ENCODE data around the gene MRPS11. TPM values are rescaled to one million over a fixed set of nuclear protein-coding genes. Genes with fewer than 3 reads are reported as not detected.
"Not testable (repeated sequence)": the region's sequence is repeated elsewhere in the genome, so short reads cannot be mapped to it uniquely, and the experiment has no call there.

The MRPS11 gene
- polyA plus RNA-seq, 1 donor from 2014 or later, result 57.5 TPM

DNA sequence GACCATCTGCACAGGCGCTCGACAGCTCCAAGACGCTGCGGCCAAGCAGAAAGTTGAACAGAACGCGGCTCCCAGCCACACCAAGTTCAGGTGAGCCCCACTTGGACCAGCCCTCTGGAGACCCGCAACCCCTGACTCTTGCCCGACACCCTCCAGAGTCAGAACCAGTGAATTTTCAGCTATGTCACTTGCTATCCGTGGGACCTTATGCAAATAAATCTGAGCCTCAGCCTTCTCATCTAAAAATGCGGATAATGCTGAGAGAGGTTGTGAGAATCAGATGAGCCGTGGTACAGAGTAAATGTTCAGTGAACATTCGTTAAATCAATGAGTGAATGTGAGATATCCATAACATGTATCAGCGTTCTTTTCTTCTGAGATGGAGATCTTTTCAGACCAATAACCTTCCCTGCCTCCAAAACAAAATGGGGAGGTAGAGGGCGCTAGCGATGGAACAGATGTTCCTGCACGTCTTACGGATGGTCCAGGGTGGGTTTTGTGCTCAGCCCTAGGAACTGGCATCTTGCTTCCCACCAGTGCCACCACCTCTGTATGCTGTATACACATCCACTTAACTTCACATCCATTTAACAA lies 524 bp downstream of the MRPS11 start:
- Histone ChIP-seq H4K20me1 (ENCODE audit: insufficient read depth) (no peaks in the 10 kb centered on the region), H3F3A (ENCODE audit: insufficient read depth, low read length, poor library complexity, severe bottlenecking) (no peaks in the 10 kb centered on the region), H2AFZ (ENCODE audit: low read depth, low read length) (peak overlapping the region; percentile 63), H3K9me2 (ENCODE audit: insufficient read depth, low read length) (no peaks in the 10 kb centered on the region), H3K4me2 (ENCODE audit: low read length) (peak overlapping the region; percentile 87), H3K36me3 (ENCODE audit: insufficient read depth, low read length) (no peaks in the 10 kb centered on the region), H3K9me3 (ENCODE audit: low read length) (no peaks in the 10 kb centered on the region), H3K27me3 (ENCODE audit: insufficient read depth, low read depth, low read length) (no peaks in the 10 kb centered on the region), H3K9ac (ENCODE audit: low read length) (peak overlapping the region; percentile 77), H3K79me2 (replicated peaks; ENCODE audit: insufficient read depth, low read length) (peaks cover 28% of the 10 kb centered on the region), H3K4me3 (ENCODE audit: low read length) (peak overlapping the region; percentile 84), H3K27ac (ENCODE audit: low read length) (peak overlapping the region; percentile 73)
- TF ChIP-seq SMC3 (conservative IDR thresholded peaks at IDR 0.05; ENCODE audit: poor library complexity), result no peak
- TF ChIP-seq POLR2AphosphoS5 (IDR thresholded peaks at IDR 0.05), result no peak
- TF ChIP-seq EZH2 (IDR thresholded peaks at IDR 0.05; ENCODE audit: borderline replicate concordance, insufficient read depth, low read length, poor library complexity, severe bottlenecking), result no peak
- peak; percentile 19 for TF ChIP-seq RAD21 (conservative IDR thresholded peaks at IDR 0.05)
- no peak for TF ChIP-seq EP300 (conservative IDR thresholded peaks at IDR 0.05; ENCODE audit: poor library complexity, severe bottlenecking)
- TF ChIP-seq, protein P1, sequence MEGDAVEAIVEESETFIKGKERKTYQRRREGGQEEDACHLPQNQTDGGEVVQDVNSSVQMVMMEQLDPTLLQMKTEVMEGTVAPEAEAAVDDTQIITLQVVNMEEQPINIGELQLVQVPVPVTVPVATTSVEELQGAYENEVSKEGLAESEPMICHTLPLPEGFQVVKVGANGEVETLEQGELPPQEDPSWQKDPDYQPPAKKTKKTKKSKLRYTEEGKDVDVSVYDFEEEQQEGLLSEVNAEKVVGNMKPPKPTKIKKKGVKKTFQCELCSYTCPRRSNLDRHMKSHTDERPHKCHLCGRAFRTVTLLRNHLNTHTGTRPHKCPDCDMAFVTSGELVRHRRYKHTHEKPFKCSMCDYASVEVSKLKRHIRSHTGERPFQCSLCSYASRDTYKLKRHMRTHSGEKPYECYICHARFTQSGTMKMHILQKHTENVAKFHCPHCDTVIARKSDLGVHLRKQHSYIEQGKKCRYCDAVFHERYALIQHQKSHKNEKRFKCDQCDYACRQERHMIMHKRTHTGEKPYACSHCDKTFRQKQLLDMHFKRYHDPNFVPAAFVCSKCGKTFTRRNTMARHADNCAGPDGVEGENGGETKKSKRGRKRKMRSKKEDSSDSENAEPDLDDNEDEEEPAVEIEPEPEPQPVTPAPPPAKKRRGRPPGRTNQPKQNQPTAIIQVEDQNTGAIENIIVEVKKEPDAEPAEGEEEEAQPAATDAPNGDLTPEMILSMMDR (IDR thresholded peaks at IDR 0.05; ENCODE audit: poor library complexity, severe bottlenecking), result peak; percentile 54
- TF ChIP-seq TAF1 (IDR thresholded peaks at IDR 0.05; ENCODE audit: low read depth), result no peak

DNA sequence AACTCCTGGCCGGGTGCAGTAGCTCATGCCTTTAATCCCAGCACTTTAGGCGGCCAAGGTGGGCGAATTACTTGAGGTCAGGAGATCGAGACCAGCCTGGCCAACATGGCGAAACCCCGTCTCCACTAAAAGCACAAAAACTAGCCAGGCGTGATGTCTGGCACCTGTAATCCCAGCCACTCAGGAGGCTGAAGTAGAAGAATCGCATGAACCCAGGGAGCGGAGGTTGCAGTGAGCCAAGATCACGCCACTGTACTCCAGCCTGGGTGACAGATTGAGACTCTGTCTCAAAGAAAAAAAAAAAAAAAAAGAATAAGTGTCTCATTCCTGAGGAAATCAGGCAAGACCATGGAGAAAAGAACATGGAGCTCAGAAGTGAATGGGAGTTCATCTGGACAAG lies 1.2 kb downstream of the MRPS11 start:
- not testable (repeated sequence) for H4K20me1 ChIP-seq (ENCODE audit: insufficient read depth); H3K9ac ChIP-seq (ENCODE audit: low read length); H3K9me3 ChIP-seq (ENCODE audit: low read length); H3K27ac ChIP-seq (ENCODE audit: low read length); H2AFZ ChIP-seq (ENCODE audit: low read depth, low read length); H3K27me3 ChIP-seq (ENCODE audit: insufficient read depth, low read depth, low read length); H3F3A ChIP-seq (ENCODE audit: insufficient read depth, low read length, poor library complexity, severe bottlenecking); H3K9me2 ChIP-seq (ENCODE audit: insufficient read depth, low read length); H3K36me3 ChIP-seq (ENCODE audit: insufficient read depth, low read length)
- Histone ChIP-seq H3K4me2 (ENCODE audit: low read length) (peak overlapping the region; percentile 87), H3K4me3 (ENCODE audit: low read length) (peak overlapping the region; percentile 84), H3K79me2 (replicated peaks; ENCODE audit: insufficient read depth, low read length) (peaks cover 28% of the 10 kb centered on the region)

DNA sequence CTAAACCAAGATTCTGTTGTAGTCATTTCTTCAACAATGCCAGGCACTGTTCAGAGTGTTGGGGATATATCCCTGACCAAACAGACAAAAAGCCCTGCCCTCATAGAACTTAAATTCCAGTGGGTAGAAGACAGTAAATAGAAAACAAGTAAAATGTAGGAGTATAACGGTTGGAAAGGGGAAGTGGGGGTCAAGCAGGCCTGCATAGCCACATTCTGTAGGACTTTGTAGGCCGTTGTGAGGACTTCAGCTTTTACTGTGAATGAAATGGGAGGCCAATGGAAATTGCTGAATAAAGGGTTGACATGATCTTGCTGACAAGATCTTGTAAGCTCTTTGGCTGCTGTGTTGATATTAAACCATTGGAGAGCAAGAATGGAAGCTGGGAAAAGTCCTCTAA lies 1.8 kb downstream of the MRPS11 start:
- Histone ChIP-seq H4K20me1 (ENCODE audit: insufficient read depth) (no peaks in the 10 kb centered on the region), H3K27ac (ENCODE audit: low read length) (no peak overlapping the region), H2AFZ (ENCODE audit: low read depth, low read length) (no peak overlapping the region), H3K27me3 (ENCODE audit: insufficient read depth, low read depth, low read length) (no peaks in the 10 kb centered on the region), H3K9ac (ENCODE audit: low read length) (no peak overlapping the region), H3K9me2 (ENCODE audit: insufficient read depth, low read length) (no peaks in the 10 kb centered on the region), H3K36me3 (ENCODE audit: insufficient read depth, low read length) (no peaks in the 10 kb centered on the region), H3K4me3 (ENCODE audit: low read length) (peak overlapping the region; percentile 84), H3K79me2 (replicated peaks; ENCODE audit: insufficient read depth, low read length) (peaks cover 28% of the 10 kb centered on the region), H3K9me3 (ENCODE audit: low read length) (no peaks in the 10 kb centered on the region), H3K4me2 (ENCODE audit: low read length) (no peak overlapping the region), H3F3A (ENCODE audit: insufficient read depth, low read length, poor library complexity, severe bottlenecking) (no peaks in the 10 kb centered on the region)
- TF ChIP-seq MXI1 (conservative IDR thresholded peaks at IDR 0.05; ENCODE audit: poor library complexity, severe bottlenecking) (no peak), TAF1 (IDR thresholded peaks at IDR 0.05; ENCODE audit: low read depth) (no peak), POLR2AphosphoS5 (IDR thresholded peaks at IDR 0.05) (no peak), RAD21 (conservative IDR thresholded peaks at IDR 0.05) (no peak), EP300 (conservative IDR thresholded peaks at IDR 0.05; ENCODE audit: poor library complexity, severe bottlenecking) (no peak), SMC3 (conservative IDR thresholded peaks at IDR 0.05; ENCODE audit: poor library complexity) (no peak), EZH2 (IDR thresholded peaks at IDR 0.05; ENCODE audit: borderline replicate concordance, insufficient read depth, low read length, poor library complexity, severe bottlenecking) (no peak)
- TF ChIP-seq, protein P2, sequence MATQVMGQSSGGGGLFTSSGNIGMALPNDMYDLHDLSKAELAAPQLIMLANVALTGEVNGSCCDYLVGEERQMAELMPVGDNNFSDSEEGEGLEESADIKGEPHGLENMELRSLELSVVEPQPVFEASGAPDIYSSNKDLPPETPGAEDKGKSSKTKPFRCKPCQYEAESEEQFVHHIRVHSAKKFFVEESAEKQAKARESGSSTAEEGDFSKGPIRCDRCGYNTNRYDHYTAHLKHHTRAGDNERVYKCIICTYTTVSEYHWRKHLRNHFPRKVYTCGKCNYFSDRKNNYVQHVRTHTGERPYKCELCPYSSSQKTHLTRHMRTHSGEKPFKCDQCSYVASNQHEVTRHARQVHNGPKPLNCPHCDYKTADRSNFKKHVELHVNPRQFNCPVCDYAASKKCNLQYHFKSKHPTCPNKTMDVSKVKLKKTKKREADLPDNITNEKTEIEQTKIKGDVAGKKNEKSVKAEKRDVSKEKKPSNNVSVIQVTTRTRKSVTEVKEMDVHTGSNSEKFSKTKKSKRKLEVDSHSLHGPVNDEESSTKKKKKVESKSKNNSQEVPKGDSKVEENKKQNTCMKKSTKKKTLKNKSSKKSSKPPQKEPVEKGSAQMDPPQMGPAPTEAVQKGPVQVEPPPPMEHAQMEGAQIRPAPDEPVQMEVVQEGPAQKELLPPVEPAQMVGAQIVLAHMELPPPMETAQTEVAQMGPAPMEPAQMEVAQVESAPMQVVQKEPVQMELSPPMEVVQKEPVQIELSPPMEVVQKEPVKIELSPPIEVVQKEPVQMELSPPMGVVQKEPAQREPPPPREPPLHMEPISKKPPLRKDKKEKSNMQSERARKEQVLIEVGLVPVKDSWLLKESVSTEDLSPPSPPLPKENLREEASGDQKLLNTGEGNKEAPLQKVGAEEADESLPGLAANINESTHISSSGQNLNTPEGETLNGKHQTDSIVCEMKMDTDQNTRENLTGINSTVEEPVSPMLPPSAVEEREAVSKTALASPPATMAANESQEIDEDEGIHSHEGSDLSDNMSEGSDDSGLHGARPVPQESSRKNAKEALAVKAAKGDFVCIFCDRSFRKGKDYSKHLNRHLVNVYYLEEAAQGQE (IDR thresholded peaks at IDR 0.05; ENCODE audit: borderline replicate concordance), result no peak
- TF ChIP-seq, protein P1 (IDR thresholded peaks at IDR 0.05; ENCODE audit: poor library complexity, severe bottlenecking), result no peak

Measured in neural cell (in vitro differentiated cells).